Tibial artery (tissue), 4 donors: ENCODE measurements around the gene VPS41.

Source experiments
- DNase-seq, 2 donors: peaks; one replicate each; pipeline ENCODE4 v3.0.0-alpha.2; 2019
- H3K27ac ChIP-seq, 2 donors: fragments of 200-600 bp; sonication (generic) in 1 of 2; 1 replicate in 1 of 2; 2 replicates in 1 of 2; pipeline ENCODE4 v1.5.1; 2018 to 2019; ENCODE audit warnings: mild to moderate bottlenecking in 1 of 2
- H3K27me3 ChIP-seq, 2 donors: fragments of 200-600 bp; sonication (generic) in 1 of 2; one replicate each; pipeline versions ENCODE4 v1.5.1 to v1.6.0; 2016 to 2019
- H3K36me3 ChIP-seq, 3 donors: fragments of 200-600 bp; sonication (generic) in 2 of 3; one replicate each; pipeline ENCODE4 v1.5.1; 2016 to 2019; ENCODE audit warnings: mild to moderate bottlenecking in 2 of 3
- H3K4me1 ChIP-seq, 4 donors: fragments of 200-600 bp; sonication (generic) in 2 of 4; 1 replicate in 3 of 4; 2 replicates in 1 of 4; pipeline ENCODE4 v1.5.1; 2016 to 2019
- H3K4me3 ChIP-seq, 2 donors: fragments of 200-600 bp; sonication (generic) in 1 of 2; 1 replicate in 1 of 2; 2 replicates in 1 of 2; pipeline ENCODE4 v1.5.1; 2018 to 2019; ENCODE audit warnings: mild to moderate bottlenecking in 2 of 2
- H3K9me3 ChIP-seq, 3 donors: fragments of 200-600 bp; sonication (generic) in 1 of 3; one replicate each; pipeline ENCODE4 v1.5.1; 2016 to 2019
- CTCF ChIP-seq, 2 experiments: fragments of 200-600 bp in 1 of 2; fragments of 450-650 bp in 1 of 2; IDR thresholded peaks; one replicate each; pipeline ENCODE4 v1.5.1; 2017 to 2019; ENCODE audit warnings: antibody characterized with exemption in 2 of 2, mild to moderate bottlenecking in 1 of 2, moderate library complexity in 1 of 2
- intact Hi-C: fragments of 100-400 bp; cut with DNase I; formaldehyde crosslinking; loops from one replicate; pipeline ENCODE4 v1.15.0; 2023; ENCODE audit warnings: low total_unique reads

The VPS41 gene

GRCh38 chr7:38743899-38744298 lies 165.1 kb downstream of the VPS41 start:
- H3K36me3 ChIP-seq = peaks cover 43 to 76% (median 66%) of the 10 kb centered on the region in 3 donors

GRCh38 chr7:38740041-38740440 lies 168.9 kb downstream of the VPS41 start:
- no peaks in the 10 kb centered on the region for H3K27me3 ChIP-seq
- H3K9me3 ChIP-seq = no peaks in the 10 kb centered on the region
- H3K27ac ChIP-seq = no peak overlapping the region
- intact Hi-C loops = no loop called here
- peaks cover 33 to 73% (median 59%) of the 10 kb centered on the region in 3 donors for H3K36me3 ChIP-seq
- TF ChIP-seq CTCF (IDR thresholded peaks at IDR 0.05) = no peak
- no peak overlapping the region for H3K4me3 ChIP-seq
- no peak for DNase-seq
- no peaks in the 10 kb centered on the region for H3K4me1 ChIP-seq

More at GRCh38 chr7:38743899-38744298, 165.1 kb downstream of the VPS41 start:
- no peak for TF ChIP-seq CTCF (IDR thresholded peaks at IDR 0.05)
- Histone ChIP-seq H3K4me3 (no peak overlapping the region), H3K4me1 (no peaks in the 10 kb centered on the region), H3K9me3 (no peaks in the 10 kb centered on the region), H3K27ac (no peak overlapping the region), H3K27me3 (no peaks in the 10 kb centered on the region)
- no peak for DNase-seq
- intact Hi-C loops = no loop called here

GRCh38 chr7:38736138-38736537 lies 172.9 kb downstream of the VPS41 start:
- Histone ChIP-seq H3K36me3 (peaks cover 7 to 35% (median 30%) of the 10 kb centered on the region in 3 donors), H3K4me3 (no peak overlapping the region), H3K27ac (no peak overlapping the region), H3K9me3 (no peaks in the 10 kb centered on the region), H3K27me3 (no peaks in the 10 kb centered on the region), H3K4me1 (no peaks in the 10 kb centered on the region)
- TF ChIP-seq CTCF (IDR thresholded peaks at IDR 0.05) = no peak
- no peak for DNase-seq
- intact Hi-C loops = no loop called here

- H3K4me3 ChIP-seq = no peak overlapping the region
- TF ChIP-seq CTCF (IDR thresholded peaks at IDR 0.05) = no peak
- no peaks in the 10 kb centered on the region for H3K4me1 ChIP-seq
- no peaks in the 10 kb centered on the region for H3K9me3 ChIP-seq
- intact Hi-C loops = no loop called here
- peaks cover 18 to 39% (median 29%) of the 10 kb centered on the region in 3 donors for H3K36me3 ChIP-seq
- H3K27me3 ChIP-seq = no peaks in the 10 kb centered on the region
- no peak for DNase-seq
- no peak overlapping the region for H3K27ac ChIP-seq
Measured at GRCh38 chr7:38731215-38731614, 177.8 kb downstream of the VPS41 start.

GRCh38 chr7:38728145-38728544 lies 180.8 kb downstream of the VPS41 start:
- DNase-seq = no peak
- Histone ChIP-seq H3K27me3 (no peaks in the 10 kb centered on the region), H3K27ac (no peak overlapping the region), H3K9me3 (no peaks in the 10 kb centered on the region), H3K4me3 (no peak overlapping the region), H3K36me3 (peaks cover 32 to 57% (median 39%) of the 10 kb centered on the region in 3 donors), H3K4me1 (no peaks in the 10 kb centered on the region)
- intact Hi-C loops = no loop called here
- TF ChIP-seq CTCF (IDR thresholded peaks at IDR 0.05) = no peak
